ENCODE results near the gene PXDN. TPM values are rescaled to one million over a fixed set of nuclear protein-coding genes. Genes with fewer than 3 reads are reported as not detected.

Gene PXDN
- total RNA-seq, 1 experiment from 2014 or later = 0.25 TPM

DNA sequence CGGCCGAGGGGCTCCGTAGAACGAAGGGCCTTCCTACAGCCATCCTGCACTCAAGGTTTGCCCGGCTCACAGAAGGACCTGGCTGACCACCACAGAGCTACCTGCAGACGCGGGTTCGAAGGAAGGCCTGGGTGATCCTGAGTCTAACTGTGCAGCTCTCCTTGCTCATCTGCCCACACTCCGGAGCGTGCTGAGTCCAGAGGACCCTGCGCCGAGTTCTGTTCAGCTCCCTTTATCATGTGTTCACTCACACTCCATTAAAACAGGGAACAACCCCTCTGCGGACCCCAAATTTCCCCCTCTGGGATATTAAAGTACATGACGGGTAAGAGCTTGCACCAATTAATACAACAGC is 138.3 kb downstream of the PXDN start:
- H3K4me1 ChIP-seq = no peaks in the 10 kb centered on the region
- no peaks in the 10 kb centered on the region for H3K36me3 ChIP-seq (ENCODE audit: control insufficient read depth, insufficient read depth, low read length)
- POLR2A ChIA-PET = no interaction called here

DNA sequence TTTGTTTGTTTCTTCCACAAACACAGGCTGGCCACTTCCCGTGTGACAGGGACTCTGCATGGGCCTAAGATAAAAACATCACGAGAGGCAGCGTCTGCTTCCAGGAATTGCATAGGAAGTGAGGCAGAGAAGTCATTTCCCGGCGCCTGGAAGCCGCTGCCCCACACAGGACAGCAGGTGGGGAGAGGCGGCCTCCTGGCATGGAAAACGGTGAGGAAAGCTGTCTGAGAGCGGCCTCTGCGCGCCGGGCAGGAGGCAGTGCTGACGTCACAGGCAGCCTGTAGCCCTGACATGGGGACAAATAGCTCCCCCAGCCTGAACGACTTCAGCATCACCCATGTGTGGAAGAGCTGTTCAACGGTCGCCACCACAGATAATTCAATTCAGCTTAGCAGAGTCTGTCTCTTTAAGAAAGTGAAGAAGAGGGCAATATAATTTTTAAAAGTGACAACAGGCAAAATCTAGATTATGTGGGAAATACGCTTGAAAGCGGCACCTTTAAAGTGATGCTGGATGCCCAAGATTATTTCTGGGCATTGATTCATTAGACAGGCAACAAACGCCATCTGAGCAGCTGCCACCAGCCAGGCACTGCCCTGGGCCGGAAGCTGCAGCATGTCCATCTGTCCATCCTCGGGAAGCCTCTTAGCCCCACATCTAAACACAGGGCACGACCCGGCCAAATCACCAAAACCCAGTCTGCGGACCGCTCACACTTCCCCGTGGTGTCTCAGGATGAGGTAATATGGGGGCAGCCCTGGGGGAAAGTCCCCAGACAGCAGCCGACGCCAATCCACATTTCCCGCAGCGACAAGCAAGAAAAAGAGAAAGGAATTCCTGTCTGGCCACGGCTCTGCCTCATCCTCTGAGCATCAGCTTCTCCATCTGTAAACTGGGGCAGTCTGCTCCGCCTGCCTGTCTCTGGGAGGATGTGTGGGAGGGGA is 138.9 kb downstream of the PXDN start:
- H3K4me1 ChIP-seq = no peaks in the 10 kb centered on the region
- BruUV-seq (replicated peaks) = no TSS peak
- no peak overlapping the region for H3K4me3 ChIP-seq (ENCODE audit: low read depth, low read length)
- H3K4me1 Mint-ChIP-seq (ENCODE audit: low read depth, unreplicated experiment) = no peaks in the 10 kb centered on the region
- POLR2A ChIA-PET = no interaction called here
- no peaks in the 10 kb centered on the region for H3K36me3 ChIP-seq (ENCODE audit: control insufficient read depth, insufficient read depth, low read length)
- H3K27ac Mint-ChIP-seq (ENCODE audit: unreplicated experiment) = no peak overlapping the region
- intact Hi-C loops (cut with micrococcal nuclease; ENCODE audit: unreplicated experiment) = no loop called here
- DNase-seq = no peak
- CTCF ChIA-PET = no interaction called here
- no peaks in the 10 kb centered on the region for H3K36me3 Mint-ChIP-seq (ENCODE audit: insufficient read depth, unreplicated experiment)
- no peak for TF ChIP-seq CTCF (IDR thresholded peaks at IDR 0.05; ENCODE audit: insufficient read depth in 1 of 2, low read depth in 1 of 2, low read length in 1 of 2, severe bottlenecking in 1 of 2, unreplicated experiment in 1 of 2)
- no peak overlapping the region for H3K4me3 Mint-ChIP-seq (ENCODE audit: unreplicated experiment)
- no peaks in the 10 kb centered on the region for H3K27me3 ChIP-seq (replicated peaks; ENCODE audit: control insufficient read depth, insufficient read depth, low read length)
- H3K9me3 ChIP-seq = 0 out of 2 replicates have a peak, but pooled peaks cover 5% of the 10 kb centered on the region
- H3K9me3 Mint-ChIP-seq (ENCODE audit: unreplicated experiment) = no peaks in the 10 kb centered on the region
- no peaks in the 10 kb centered on the region for H3K27me3 Mint-ChIP-seq (ENCODE audit: insufficient read depth, unreplicated experiment)

More for the DNA sequence above, 138.3 kb downstream of the PXDN start:
- Histone ChIP-seq H3K9me3 (0 out of 2 replicates have a peak, but pooled peaks cover 5% of the 10 kb centered on the region), H3K4me3 (ENCODE audit: low read depth, low read length) (no peak overlapping the region), H3K27me3 (replicated peaks; ENCODE audit: control insufficient read depth, insufficient read depth, low read length) (no peaks in the 10 kb centered on the region)
- DNase-seq = no peak
- H3K27ac Mint-ChIP-seq (ENCODE audit: unreplicated experiment) = no peak overlapping the region
- no peak for TF ChIP-seq CTCF (IDR thresholded peaks at IDR 0.05; ENCODE audit: insufficient read depth in 1 of 2, low read depth in 1 of 2, low read length in 1 of 2, severe bottlenecking in 1 of 2, unreplicated experiment in 1 of 2)
- no TSS peak for BruUV-seq (replicated peaks)
- no peaks in the 10 kb centered on the region for H3K4me1 Mint-ChIP-seq (ENCODE audit: low read depth, unreplicated experiment)
- no peaks in the 10 kb centered on the region for H3K36me3 Mint-ChIP-seq (ENCODE audit: insufficient read depth, unreplicated experiment)
- no peaks in the 10 kb centered on the region for H3K27me3 Mint-ChIP-seq (ENCODE audit: insufficient read depth, unreplicated experiment)
- no peak overlapping the region for H3K4me3 Mint-ChIP-seq (ENCODE audit: unreplicated experiment)
- CTCF ChIA-PET = interaction anchor here (0.5 kb wide), 1 partner anchor 9 kb away, joined by 4 read pairs; no protein-coding TSS in a partner anchor
- intact Hi-C loops (cut with micrococcal nuclease; ENCODE audit: unreplicated experiment) = no loop called here
- H3K9me3 Mint-ChIP-seq (ENCODE audit: unreplicated experiment) = no peaks in the 10 kb centered on the region

DNA sequence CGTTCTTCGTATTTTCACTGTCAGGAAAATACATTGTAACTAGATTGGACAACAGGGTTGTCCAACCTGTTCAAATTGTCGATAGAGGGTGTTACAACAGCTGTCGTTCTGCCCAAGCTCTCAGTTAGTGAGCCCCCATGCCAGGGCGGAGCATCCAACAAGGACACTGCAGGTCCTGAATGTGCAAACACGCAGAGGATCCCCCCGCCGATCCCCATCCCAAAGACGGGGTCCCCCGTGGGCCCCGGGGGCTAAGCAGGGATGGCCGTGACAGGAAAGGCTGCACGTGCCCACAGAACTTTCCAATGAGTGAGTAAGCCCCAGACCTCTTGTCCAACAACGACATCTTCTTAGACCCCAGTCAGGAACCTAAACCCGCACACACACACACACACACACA is 140.8 kb downstream of the PXDN start:
- Mint-ChIP-seq H3K27me3 (ENCODE audit: insufficient read depth, unreplicated experiment) (no peaks in the 10 kb centered on the region), H3K27ac (ENCODE audit: unreplicated experiment) (no peak overlapping the region), H3K9me3 (ENCODE audit: unreplicated experiment) (no peaks in the 10 kb centered on the region), H3K36me3 (ENCODE audit: insufficient read depth, unreplicated experiment) (no peaks in the 10 kb centered on the region), H3K4me3 (ENCODE audit: unreplicated experiment) (no peak overlapping the region), H3K4me1 (ENCODE audit: low read depth, unreplicated experiment) (no peaks in the 10 kb centered on the region)
- no TSS peak for BruUV-seq (replicated peaks)
- H3K9me3 ChIP-seq = 0 out of 2 replicates have a peak, but pooled peaks cover 5% of the 10 kb centered on the region
- ChIA-PET POLR2A (no interaction called here), CTCF (no interaction called here)
- DNase-seq = no peak
- no peak overlapping the region for H3K4me3 ChIP-seq (ENCODE audit: low read depth, low read length)
- intact Hi-C loops (cut with micrococcal nuclease; ENCODE audit: unreplicated experiment) = no loop called here
- H3K4me1 ChIP-seq = no peaks in the 10 kb centered on the region
- no peaks in the 10 kb centered on the region for H3K36me3 ChIP-seq (ENCODE audit: control insufficient read depth, insufficient read depth, low read length)
- H3K27me3 ChIP-seq (replicated peaks; ENCODE audit: control insufficient read depth, insufficient read depth, low read length) = no peaks in the 10 kb centered on the region
- no peak for TF ChIP-seq CTCF (IDR thresholded peaks at IDR 0.05; ENCODE audit: insufficient read depth in 1 of 2, low read depth in 1 of 2, low read length in 1 of 2, severe bottlenecking in 1 of 2, unreplicated experiment in 1 of 2)
